HT1080 (cell line): Measurements from ENCODE around the gene SCGB2B2. TPM values are rescaled to one million over a fixed set of nuclear protein-coding genes. Genes with fewer than 3 reads are reported as not detected.
"Not testable (repeated sequence)": the region's sequence is repeated elsewhere in the genome, so short reads cannot be mapped to it uniquely, and the experiment has no call there.

Experiments used
- DNase-seq: peaks from one replicate; pipeline ENCODE4 v3.0.0-alpha.2; 2015; ENCODE audit warnings: low read depth
- total RNA-seq: library from RNA; depleted of rRNA; stranded (reverse); fragments of >200 nt; shearing (Covaris generic); gene quantifications from 2 replicates; pipeline ENCODE4 v1.2.3, GENCODE V29; 2014

Gene SCGB2B2
- total RNA-seq, 1 experiment from 2014 or later, result not detected

DNA sequence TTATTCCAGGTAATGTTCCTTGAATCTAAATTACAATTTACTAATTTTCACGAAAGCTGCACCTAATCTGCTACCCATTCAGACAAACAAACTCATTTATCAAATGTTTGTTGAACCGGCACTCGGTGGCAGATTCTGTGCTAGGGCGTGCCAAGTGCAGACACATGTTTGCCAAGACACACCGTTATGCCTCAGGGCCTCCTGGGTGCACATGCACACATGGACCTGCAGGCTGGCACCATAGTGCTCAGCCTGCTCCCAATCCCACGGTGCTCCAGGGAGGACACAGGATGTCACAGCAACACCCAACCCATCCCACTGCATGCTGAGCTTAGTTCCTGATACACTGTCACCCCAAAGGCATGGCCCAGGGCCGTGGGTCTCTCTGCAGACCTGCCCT, 7.7 kb downstream of the SCGB2B2 start:
- no peak for DNase-seq

DNA sequence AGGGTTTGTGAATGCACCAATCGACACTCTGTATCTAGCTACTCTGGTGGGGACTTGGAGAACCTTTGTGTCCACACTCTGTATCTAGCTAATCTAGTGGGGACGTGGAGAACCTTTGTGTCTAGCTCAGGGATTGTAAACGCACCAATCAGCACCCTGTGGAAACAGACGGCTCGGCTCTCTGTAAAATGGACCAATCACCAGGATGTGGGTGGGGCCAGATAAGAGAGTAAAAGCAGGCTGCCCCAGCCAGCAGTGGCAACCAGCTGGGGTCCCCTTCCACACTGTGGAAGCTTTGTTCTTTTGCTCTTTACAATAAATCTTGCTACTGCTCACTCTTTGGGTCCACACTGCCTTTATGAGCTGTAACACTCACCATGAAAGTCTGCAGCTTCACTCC, 8.3 kb downstream of the SCGB2B2 start:
- not testable (repeated sequence) for DNase-seq

DNA sequence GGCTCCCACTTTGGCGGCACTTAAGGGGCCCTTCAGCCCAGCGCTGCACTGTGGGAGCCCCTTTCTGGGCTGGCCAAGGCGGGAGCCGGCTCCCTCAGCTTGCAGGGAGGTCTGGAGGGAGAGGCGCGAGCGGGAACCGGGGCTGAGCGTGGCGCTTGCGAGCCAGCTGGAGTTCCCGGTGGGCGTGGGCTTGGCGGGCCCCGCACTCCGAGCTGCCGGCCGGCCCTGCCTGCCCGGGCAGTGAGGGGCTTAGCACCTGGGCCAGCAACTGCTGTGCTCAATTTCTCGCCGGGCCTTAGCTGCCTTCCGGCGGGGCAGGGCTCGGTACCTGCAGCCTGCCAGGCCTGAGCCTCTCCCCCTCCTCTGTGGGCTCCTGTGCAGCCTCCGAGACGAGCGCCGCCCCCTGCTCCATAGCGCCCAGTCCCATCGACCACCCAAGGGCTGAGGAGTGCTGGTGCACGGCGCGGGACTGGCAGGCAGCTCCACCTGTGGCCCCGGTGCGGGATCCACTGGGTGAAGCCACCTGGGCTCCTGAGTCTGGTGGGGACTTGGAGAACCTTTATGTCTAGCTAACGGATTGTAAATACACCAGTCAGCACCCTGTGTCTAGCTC, 8.8 kb downstream of the SCGB2B2 start:
- not testable (repeated sequence) for DNase-seq

DNA sequence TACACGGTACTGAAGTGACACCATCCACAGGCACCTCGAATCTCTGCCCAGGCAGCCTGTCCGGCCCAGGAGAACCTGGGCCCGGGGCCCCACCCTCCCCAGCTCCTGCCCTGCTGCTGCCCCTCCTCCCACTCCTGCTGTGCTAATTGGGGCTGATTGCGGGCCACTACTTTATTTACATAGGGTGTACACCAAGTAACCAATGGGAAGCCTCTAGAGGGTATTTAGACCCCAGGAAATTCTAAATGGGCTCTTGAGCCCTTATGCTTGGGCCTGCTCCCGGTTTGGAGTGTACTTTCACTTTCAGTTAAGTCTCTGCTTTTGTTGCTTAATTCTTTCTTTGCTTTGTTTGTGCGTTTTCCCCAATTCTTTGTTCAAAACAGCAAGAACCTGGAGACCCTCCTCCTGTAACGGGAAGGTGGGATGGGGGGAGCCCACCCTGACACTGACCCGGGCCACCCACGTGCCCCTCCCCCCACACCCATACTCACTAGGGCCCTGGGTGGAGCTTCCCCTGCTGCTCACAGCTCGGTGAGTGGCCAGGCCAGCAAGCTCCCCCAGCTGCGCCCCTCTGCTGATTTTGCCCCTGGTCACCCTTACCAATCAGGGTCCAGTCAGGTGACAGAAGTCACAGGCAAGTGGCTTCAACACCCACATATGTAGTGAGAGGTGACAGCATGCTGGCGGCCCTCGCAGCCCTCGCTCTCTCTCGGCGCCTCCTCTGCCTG, 9.4 kb downstream of the SCGB2B2 start:
- DNase-seq, result no peak

DNA sequence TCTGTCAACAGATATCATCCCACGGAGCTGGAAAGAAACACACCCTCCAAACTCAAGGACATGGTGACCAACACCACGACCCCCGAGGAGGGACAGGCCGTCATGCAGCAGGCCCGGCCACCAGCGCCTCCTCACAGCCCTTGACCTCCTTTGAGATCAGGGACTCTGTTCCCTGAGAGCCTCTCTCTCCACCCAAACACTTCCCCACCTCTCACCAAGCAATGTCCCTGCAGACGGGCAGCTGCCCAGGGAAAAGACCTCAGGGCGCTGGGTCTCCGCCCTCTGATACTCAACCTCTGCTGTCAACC, 10.0 kb downstream of the SCGB2B2 start:
- no peak for DNase-seq

DNA sequence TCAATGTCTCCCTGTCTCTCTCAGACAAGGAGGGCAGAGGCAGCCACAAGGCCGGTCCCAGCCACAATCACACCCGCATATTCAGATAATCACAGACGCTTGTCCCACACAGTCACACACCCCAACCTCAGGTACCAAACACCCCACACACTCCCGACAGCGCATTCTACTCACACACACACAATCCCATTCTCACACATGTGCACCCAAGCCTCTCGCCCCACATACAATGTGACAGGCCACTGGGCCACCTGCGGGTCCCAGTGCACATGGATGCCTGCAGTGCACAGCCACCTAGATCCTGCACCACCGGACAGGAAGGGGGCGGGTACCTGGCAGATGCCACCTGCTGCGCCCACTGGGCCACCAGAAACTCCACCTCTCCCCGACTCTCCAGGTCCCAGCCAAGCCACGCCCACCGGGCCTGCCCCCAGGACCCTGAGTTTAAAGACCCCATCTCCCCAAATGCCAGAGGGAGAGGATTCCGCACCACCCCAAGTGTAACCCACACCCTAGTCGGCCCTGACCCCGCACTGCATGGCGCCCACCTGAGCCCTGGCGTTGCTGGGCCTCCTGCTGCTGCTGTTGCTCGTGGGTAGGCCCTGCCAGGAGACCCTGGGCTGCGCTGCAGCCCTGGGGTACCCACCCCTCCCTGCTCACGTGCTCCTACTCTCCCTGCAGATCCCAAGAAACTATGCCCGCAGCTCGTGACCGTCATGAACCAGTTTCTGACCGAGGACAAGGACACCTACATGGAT, 10.6 kb downstream of the SCGB2B2 start:
- no peak for DNase-seq

DNA sequence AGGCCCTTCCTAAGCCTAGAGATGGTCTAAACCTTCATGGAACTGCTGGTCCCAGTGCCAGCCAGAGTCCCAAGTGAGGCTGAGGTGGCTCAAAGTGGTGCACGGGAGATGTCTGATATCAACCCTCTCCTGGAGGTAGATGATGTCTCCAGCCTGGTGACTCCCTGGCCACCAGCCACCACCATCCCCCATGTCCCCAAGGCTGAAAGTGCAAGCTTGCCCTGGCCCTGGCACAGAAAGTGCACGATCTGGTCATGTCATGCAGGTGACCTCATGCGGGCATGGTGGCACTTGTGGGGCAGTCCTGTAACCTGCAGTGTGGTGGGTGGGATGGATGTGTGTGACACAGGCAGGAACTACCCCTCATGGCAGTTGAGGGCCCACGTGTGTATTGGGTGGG, 11.7 kb downstream of the SCGB2B2 start:
- DNase-seq, result not testable (repeated sequence)

DNA sequence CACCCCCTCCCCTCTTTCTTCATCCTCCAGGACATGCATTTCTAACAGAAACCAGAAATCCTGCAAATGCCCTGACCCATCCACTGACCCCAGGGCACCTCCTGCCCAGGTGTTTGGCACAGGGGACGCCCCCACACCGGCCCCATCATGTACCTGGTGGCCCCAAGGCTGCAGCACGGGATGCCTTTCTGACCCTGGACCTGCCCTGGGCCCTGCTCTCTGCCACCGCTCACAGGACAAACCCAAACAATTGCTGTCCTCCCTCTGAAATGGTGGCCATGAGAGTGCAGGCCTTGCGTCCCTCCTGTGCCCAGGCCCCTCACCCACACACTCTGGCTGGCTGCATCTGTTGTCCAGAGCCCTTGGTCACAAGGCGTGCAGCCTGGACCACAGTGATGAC, 12.1 kb downstream of the SCGB2B2 start:
- DNase-seq, result no peak

DNA sequence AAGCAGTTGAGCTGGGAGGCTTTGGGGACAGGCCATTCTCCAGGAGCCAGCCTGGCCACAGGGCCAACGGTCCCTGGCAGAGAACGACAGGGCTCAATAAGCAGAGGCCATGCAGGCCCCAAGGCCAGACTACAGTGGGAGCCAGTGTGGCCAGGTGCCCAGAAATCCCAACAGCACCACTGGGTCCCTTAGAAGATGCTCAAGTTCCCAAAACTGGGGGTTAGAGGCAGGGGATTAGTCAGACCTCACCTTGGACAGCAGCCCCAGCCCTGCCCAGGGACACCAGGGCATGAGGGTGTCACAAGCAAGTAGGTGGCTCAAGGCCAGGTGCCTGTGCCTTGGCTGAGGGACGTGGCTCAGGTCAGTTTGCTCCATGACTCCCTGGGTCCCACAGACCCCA, 12.8 kb downstream of the SCGB2B2 start:
- no peak for DNase-seq

DNA sequence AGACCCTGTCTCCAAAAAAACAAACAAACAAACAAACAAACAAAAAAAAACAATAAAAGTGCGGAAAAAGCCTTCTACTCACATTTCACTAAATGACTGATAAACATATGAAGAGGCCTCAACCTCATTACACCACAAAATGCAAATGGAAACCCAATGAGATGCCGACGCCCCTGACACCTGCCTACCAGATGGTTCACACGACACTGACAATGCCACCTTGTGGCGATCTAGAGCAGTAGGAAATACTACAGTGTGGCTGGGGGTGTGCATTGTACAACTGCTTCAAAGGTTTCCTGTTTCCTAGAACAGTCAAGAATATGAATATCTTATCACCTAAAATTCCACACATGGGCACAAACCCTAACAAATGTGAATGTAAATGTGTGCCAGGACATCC, 14.0 kb downstream of the SCGB2B2 start:
- DNase-seq, result peak; percentile 21

DNA sequence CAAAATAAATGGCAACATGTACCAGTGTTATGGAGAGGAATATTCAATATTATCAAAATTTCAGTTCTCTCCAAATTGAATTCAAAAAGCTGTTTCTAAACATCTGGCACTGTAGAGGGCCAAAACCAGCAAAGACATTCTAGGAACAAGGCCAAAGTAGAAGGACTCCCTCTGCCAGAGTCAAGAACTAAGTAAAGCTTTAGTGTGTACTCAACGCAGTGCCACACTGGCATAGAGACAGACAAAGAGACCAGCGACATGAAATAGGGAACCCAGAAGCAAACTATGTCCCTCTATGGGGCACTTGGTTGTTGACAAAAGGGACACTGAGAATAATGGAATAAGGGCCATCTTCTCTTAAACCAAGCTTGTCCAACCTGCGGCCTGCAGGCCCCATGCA, 15.6 kb downstream of the SCGB2B2 start:
- no peak for DNase-seq

DNA sequence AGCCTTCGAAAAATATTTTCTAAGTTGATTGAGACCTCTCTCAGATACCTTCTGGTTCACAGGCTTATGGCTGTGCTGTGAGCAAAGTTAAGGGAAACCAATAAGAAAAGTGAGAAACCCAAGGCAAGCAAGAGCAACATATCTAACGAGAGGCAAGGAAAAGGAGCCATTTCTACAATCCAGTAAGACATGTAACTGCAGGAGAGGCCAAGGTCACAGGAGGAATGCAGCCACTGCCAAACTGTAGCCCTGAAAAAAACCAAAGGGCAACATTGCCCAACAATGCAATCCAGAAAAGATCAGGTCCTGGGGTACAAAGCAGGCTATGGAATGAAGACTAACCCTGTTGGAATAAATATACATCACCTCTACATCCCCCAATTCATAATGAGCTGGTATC, 21.3 kb downstream of the SCGB2B2 start:
- no peak for DNase-seq

DNA sequence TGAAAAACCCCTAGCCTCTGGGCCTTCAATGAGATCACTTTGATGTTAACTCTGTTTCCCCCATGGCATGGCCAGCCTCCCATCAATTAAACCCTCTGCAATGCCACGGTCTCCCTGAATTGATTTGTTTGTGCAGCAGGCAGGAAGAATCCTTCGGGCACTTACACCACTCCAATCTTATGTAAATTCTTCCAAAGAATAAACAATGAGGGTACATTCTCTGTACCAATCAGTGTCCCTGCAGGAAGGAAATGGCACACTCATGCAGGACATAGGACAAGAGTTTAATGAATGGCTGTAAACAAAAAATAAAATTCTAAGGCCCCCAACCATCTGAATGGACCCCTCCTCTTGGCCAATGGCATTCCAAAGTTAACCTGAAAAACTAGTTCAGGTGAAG, 22.2 kb downstream of the SCGB2B2 start:
- no peak for DNase-seq

DNA sequence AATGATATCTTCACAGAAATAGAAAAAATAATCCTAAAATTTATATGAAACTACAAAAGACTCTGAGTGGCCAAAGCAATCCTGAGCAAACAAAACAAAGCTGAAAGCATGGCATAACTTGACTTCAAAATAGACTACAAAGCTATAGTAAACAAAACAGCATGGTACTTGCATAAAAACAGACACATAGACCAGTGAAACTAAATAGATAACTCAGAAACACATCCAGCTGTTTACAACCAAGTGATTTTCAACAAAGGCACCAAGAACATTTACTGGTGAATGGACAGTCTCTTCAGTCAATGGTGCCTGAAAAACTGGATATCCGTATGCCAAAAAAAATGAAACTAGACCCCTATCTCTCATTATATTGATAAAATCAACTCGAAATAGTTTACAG, 25.2 kb downstream of the SCGB2B2 start:
- DNase-seq, result no peak

DNA sequence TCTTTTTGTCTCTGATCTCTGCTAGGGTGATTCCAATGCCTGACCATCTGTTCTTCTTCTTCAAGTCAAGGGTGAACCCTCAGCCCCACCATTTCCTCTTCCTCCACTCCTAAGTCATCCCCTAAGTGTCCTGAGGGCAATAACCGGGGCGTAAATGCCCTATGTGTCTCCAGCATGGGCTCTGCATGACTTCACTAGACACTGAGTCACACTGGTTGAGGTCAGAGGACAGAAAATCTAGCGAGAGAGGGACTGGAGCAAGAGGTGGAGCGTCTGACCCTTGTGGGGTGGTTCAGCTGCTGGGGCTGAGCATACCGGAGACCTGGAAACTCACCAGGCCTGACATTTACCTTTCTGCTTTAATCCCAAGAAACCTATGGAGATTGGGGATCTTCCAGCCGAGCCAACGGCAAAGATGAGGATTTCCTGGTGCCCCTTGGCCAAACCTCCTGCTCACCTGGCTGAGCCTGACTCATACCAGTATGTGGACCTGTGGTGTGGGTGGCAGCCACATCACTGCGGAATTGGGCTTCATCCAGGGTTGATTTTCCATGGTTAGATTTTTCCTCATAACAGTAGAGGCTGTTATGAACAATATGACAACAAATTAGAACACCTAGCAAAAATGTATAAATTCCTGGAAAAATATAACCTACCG, 26.9 kb downstream of the SCGB2B2 start:
- no peak for DNase-seq

DNA sequence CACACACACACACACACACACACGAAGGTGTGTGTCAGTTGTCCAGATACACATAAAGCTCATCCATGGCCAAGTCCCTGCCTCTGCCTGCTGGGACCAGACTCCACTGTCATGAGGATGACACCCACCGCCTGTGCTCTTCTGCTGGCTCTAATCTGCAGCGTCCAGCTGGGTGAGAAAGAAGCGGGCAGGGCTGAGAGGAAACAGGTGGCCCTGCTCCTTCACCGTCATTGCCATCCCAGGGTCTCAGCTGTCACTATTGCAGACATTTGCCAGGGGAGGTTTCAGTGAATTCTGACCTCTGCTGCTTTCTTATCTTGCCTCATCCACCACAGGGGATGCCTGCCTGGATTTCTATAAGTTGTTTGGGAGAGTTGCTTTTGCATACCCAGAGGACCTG, 31.4 kb downstream of the SCGB2B2 start:
- DNase-seq, result no peak

DNA sequence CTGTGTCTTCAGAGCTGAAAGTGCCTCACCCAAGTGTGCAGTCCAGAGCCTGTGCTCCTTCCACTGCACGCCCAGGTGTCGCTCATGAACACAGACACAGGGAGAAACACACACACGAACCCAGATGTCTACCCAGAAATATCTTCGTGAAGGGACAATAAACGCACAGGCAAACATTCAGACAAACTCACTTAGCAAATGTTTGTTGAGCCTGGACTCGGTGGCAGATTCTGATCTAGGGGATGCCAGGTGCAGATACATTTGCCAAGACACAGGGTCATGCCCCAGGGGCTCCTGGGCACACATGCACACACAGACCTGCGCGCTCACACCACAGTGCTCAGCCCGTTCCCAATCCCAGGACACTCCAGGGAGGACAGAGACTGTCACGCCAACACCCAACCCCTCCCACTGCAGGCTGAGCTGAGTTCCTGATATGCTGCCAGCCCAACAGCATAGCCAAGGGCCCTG, 31.9 kb downstream of the SCGB2B2 start:
- no peak for DNase-seq

DNA sequence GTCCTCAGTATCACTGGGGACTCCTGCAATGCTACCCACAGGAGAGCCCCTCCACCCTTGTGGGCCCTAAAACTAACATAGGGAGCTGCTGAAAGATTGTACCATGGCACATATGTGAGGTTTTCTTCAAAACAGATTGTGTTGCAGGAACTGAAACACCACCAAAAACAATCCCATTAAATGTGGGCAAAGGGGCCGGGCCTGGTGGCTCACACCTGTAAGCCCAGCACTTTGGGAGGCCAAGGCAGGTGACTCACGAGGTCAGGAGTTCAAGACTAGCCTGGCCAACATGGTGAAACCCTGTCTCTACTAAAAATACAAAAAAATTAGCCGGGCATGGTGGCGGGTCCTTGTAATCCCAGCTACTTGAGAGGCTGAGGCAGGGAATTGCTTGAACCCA, 34.7 kb downstream of the SCGB2B2 start:
- DNase-seq, result no peak

DNA sequence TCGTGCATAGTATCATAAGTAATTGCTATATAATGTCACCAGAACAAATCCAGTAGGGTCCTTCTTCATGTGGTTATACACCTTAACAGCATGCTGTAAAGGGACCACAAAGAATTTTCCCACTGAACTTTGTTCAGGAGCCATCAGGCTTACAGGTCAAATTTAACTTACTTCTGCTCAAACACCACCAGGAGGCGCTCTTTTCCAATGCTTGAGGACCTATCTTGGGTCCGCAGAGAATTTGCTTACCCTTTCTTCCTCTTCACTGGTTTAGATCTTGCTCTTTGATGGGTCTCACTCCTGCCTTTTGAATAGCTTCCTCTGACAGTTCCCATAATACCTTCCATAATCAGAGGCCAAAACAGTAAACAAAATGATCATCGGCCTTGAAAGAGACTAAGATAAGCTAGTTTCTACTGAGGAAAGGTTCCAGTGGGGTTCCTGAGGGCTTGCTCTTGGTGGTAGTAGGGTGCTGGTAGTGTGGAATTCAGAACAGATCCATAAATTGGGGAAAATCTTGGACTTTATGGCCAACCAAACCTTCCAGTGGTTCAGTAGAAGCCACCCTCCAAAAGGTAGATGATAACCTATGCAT, 37.4 kb downstream of the SCGB2B2 start:
- DNase-seq, result peak; percentile 26

DNA sequence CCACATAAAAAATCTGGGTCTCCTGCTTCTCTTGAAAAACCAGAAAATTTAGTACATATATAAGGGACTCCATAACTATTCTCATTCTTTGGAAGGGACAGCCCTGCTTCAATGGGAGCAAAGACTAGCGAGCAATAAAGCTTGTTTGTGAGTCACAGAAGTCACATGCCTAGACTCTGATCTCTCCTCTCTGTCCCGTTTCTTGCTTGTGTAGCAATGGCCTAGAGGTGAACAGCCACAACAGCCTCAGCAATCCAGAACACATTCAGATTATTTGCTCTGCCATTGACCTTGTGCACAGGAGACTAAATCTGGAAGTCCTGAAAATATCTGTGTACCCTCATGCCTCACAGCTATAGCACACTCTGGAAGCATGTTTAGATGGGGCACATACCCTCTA, 43.2 kb downstream of the SCGB2B2 start:
- DNase-seq, result no peak
